Stimulated activated CD8-positive, alpha-beta memory T cell treated with anti-CD3 and anti-CD28 coated beads, Interleukin-4, amount 100 ng/mL, for 48 hours (primary cell): ENCODE measurements around the gene SLC16A12.
A peak's percentile ranks its signal among the peaks of the same experiment; 100 is the strongest.
"Not testable (repeated sequence)": the region's sequence is repeated elsewhere in the genome, so short reads cannot be mapped to it uniquely, and the experiment has no call there.

Source experiments
- DNase-seq: peaks from one replicate; pipeline ENCODE4 v3.0.0-alpha.2; 2020

The SLC16A12 gene

GRCh38 chr10:89414879-89415821 is 120.2 kb downstream of the SLC16A12 start:
- peak; percentile 53 for DNase-seq

DNA sequence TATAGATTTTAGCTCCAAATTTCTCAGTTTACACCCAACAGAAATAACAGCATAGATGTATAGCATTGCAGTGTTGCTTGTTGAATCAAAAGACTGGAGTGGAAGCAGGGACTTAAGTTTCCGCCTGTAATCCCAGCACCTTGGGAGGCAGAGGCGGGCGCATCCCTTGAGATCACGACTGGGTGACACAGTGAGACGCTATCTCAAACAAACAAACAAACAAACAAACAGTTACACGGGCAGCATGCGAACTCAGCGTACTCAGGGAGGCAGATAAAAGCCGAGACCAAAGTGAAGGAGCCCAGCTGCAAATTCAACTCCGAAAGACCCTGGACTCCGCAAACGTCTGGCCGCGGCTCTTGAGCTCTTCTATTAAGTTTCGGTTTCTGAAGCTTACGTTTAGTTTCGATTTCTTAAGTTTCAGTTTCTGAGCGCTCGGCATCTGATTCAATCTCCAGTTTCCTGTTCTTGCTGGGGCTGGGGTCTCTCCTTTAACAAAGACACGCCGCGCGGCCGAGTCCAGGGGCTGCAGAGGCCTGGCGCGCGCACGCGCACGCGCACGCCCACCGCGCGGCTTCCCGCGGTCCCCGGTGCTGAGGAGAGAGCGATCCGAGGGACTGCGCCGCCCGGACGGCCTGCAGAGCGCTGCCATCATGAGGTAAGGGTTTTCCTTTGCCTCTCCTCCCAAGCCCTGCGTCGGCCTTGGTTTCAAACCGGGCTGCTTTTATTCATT is 121.1 kb downstream of the SLC16A12 start, which contains the start of gene IFIT5:
TSS of gene IFIT5 (plus strand) at position 423 of the 733 bp plus-strand sequence. CDS start at position 654, 231 bp downstream.
- DNase-seq = peak; percentile 66

- DNase-seq = no peak
Observed at GRCh38 chr10:89413398-89413912, 121.9 kb downstream of the SLC16A12 start.

GRCh38 chr10:89412276-89412675 is 123.1 kb downstream of the SLC16A12 start:
- DNase-seq = peak; percentile 46

DNA sequence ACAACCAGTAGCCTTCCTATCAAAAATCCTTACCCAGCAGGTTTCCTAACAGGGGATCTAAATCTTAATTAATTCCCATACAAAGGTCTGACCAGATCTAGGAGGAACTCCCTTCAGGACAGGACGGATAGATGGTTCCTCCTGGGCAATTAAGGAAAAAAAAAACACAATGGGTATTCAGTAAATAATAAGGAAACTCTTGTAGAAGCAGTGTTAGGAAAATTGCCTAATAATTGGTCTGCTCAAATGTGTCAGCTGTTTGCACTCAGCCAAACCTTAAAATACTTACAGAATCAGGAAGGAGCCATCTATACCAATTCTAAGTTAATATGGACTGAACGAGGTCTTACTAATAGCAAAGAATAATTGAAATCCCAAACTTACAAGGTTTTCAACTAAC is 124.3 kb downstream of the SLC16A12 start:
- DNase-seq = not testable (repeated sequence)

DNA sequence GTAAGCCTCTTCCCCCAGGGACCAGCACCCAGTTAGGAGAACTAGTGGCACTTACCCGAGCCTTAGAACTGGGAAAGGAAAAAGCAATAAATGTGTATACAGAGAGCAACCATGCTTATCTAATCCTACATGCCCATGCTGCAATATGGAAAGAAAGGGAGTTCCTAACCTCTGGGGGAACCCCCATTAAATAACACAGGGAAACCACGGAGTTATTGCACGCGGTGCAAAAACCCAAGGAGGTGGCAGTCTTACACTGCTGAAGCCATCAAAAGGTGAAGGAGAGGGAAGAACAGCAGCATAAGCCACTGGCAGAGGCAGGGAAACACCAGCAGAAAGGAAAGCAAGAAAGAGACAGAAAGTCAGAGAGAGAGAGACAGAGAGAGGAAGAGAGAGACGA is 124.8 kb downstream of the SLC16A12 start:
- DNase-seq = not testable (repeated sequence)

- not testable (repeated sequence) for DNase-seq
Observed at GRCh38 chr10:89409282-89409681, 126.1 kb downstream of the SLC16A12 start.

GRCh38 chr10:89407792-89408191 is 127.6 kb downstream of the SLC16A12 start:
- not testable (repeated sequence) for DNase-seq

DNA sequence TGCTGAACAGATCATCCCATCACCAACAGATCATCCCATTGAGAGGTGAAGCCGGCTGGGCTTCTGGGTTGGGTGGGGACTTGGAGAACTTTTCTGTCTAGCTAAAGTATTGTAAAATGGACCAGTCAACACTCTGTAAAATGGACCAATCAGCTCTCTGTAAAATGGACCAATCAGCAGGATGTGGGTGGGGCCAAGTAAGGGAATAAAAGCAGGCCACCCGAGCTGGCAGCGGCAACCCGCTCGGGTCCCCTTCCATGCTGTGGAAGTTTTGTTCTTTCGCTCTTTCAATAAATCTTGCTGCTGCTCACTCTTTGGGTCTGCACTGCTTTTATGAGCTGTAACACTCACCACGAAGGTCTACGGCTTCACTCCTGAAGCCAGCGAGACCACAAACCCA is 129.2 kb downstream of the SLC16A12 start:
- not testable (repeated sequence) for DNase-seq

DNA sequence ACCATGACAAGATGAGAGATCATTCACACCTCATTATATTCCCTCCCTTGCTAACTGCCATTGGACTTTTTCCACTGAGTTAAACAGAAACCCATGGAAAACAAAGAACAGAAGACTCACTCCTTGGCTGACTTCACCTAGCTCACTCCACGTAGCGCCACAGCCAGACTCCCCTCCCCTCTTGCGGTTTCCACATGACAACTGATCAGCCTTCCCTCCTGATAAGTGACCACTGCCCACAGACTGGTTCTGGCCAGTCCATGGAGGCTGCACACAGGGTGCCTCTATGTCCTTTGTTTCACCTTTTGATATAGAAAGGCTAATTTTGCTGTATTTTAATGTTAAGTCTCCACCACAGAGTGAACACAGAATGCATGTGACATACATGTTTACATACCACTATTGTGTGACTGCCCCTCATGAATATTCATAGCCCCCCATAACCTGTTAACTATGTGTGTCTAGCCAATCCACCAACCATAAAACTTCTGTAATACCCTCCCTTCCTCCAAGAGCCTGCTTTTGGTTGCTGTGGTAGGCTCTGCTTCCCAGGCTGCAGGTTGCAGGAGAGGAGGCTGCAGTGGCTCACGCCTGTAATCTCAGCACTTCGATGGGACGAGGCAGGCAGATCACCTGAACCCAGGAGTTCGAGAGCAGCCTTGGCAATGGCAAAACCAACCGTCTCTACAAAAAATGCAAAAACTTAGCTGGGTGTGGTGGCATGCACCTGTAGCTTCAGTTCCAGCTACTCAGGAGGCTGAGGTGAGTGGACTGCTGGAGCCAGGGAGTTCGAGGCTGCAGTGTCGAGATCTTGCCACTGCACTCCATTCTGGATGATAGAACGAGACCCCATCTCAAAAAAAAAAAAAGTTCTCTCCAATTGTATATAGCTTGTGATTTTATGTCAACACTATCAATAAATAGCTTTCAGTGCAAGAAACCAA is 131.0 kb downstream of the SLC16A12 start:
- no peak for DNase-seq

GRCh38 chr10:89403043-89403442 is 132.4 kb downstream of the SLC16A12 start:
- no peak for DNase-seq

GRCh38 chr10:89399956-89400355 is 135.4 kb downstream of the SLC16A12 start:
- no peak for DNase-seq

- DNase-seq = no peak
Observed at GRCh38 chr10:89398003-89398749, 137.2 kb downstream of the SLC16A12 start.

DNA sequence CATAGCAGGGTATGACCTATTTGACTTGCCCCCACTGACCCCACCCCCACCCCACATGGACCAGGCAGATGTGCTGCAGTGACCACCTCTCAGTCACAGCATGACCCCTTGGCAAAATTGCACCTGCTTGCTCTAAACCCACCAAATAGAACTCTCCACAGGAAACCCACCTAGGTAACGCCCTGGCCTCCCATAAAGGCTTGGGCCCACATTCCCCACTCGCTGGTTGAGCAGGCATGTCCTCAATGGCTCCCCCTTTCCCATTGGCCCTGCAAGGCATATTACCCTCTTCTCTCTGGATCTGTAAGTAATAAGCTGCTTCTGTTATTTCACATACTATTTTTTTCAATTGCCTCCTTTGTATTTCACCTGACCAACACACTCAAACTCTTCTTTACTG is 140.3 kb downstream of the SLC16A12 start:
- DNase-seq = no peak

DNA sequence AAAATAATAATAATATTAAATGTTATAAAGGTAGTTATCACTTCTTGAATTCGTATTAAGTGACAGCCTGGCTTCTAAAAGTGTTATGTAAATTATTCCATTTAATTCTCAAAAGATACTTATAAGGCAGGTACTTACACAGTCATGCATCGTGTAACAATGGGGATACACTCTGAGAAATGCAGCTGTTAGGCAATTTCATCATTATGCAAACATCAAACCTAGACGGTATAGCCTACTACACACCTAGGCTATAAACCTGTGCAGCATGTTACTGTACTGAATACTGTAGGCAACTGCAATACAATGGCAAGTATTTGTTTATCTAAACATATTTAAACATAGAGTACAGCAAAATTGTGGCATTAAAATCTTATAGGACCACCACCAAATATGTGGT is 141.5 kb downstream of the SLC16A12 start:
- DNase-seq = no peak

GRCh38 chr10:89392974-89393373 is 142.4 kb downstream of the SLC16A12 start:
- no peak for DNase-seq

- no peak for DNase-seq
Observed at GRCh38 chr10:89391907-89392756, 143.3 kb downstream of the SLC16A12 start, which contains the start of gene IFIT1. IFIT1 (plus strand) TSS chr10:89392623; CDS start chr10:89392713, 90 bp downstream.

GRCh38 chr10:89391226-89391576 is 144.2 kb downstream of the SLC16A12 start:
- not testable (repeated sequence) for DNase-seq

- no peak for DNase-seq
Observed at GRCh38 chr10:89390476-89391225, 144.7 kb downstream of the SLC16A12 start.

DNA sequence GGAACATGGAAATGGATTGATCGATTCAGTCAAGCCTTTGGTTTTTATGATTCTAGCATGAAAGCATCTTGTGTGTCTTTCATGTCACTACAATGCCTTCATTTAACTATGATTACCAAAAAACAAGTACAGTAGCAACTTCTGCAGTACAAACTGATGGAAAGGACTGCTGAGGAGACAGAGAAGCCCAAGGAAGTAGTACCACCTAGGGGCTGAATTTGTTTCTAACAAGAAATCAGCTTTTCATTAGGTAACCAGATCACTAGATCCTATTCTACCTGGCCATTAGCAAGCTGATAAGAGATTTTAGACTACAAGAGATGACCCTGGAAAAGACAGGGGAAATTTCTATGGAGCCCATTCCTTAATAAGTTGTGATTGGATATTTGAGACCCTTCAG is 146.1 kb downstream of the SLC16A12 start:
- no peak for DNase-seq
